Nucleus accumbens (tissue), 56 donors: ENCODE results near the gene TNIK.
A peak's percentile ranks its signal among the peaks of the same experiment; 100 is the strongest.

Experiments used
- DNase-seq, 56 donors: peaks; one replicate each; lab custom pipeline; 2025; lab: John Stamatoyannopoulos, UW

The TNIK gene

GRCh38 chr3:171028779-171029232, 431.4 kb downstream of the TNIK start:
- DNase-seq = no peak

- peak in 32 of 56 donors; percentile 1 to 32 (median 14) for DNase-seq
These were observed 432.0 kb downstream of the TNIK start for GRCh38 chr3:171028025-171028778.

GRCh38 chr3:171026597-171027293, 433.5 kb downstream of the TNIK start, which contains the start of gene SLC2A2:
SLC2A2 (minus strand) TSS chr3:171026720; CDS start chr3:171026670, 50 bp downstream.
- DNase-seq = no peak

DNA sequence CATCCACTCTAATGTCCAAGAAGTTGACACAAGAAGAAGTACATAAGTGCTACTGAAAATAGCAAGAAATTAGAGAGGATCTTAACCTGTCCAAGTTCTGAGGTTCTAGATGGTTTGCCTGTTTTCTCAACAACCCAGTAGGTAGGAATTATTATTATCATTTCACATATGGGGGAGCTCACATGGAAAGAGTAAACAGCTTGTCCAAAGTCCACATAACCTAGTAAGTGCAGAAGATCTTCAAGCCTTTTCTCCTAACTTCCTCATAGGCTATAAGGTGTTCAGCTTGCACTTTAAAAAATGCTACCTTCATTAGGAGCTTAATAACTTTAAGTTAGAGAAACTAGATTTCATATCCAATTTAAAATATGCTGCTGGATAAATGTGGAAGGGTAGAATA, 436.6 kb downstream of the TNIK start:
- DNase-seq = no peak

DNA sequence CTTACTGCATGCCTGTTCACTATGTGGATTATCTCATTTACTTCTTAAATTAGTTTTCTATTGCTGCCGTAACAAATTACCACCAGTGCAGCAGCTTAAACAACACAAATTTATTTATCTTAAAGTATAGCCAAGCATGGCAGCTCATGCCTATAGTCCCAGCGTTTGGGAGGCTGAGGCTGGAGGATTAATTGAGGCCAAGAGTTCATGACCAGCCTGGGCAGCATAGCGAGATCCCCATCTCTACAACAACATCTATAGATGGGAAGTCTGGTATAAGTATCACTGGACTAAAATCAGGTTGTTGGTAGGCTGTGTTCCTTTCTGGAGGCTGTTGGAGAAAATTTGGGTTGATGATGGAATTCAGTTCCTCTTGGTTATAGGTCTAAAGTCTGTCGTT, 438.8 kb downstream of the TNIK start:
- no peak for DNase-seq

GRCh38 chr3:171018156-171018935, 441.9 kb downstream of the TNIK start:
- no peak for DNase-seq

GRCh38 chr3:171013822-171014748, 446.1 kb downstream of the TNIK start:
- DNase-seq = no peak

GRCh38 chr3:171011873-171012336, 448.3 kb downstream of the TNIK start:
- DNase-seq = no peak
